ENCODE data around the gene ESD.
"Not testable (repeated sequence)": the region's sequence is repeated elsewhere in the genome, so short reads cannot be mapped to it uniquely, and the experiment has no call there.

The ESD gene, protein sequence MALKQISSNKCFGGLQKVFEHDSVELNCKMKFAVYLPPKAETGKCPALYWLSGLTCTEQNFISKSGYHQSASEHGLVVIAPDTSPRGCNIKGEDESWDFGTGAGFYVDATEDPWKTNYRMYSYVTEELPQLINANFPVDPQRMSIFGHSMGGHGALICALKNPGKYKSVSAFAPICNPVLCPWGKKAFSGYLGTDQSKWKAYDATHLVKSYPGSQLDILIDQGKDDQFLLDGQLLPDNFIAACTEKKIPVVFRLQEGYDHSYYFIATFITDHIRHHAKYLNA

DNA sequence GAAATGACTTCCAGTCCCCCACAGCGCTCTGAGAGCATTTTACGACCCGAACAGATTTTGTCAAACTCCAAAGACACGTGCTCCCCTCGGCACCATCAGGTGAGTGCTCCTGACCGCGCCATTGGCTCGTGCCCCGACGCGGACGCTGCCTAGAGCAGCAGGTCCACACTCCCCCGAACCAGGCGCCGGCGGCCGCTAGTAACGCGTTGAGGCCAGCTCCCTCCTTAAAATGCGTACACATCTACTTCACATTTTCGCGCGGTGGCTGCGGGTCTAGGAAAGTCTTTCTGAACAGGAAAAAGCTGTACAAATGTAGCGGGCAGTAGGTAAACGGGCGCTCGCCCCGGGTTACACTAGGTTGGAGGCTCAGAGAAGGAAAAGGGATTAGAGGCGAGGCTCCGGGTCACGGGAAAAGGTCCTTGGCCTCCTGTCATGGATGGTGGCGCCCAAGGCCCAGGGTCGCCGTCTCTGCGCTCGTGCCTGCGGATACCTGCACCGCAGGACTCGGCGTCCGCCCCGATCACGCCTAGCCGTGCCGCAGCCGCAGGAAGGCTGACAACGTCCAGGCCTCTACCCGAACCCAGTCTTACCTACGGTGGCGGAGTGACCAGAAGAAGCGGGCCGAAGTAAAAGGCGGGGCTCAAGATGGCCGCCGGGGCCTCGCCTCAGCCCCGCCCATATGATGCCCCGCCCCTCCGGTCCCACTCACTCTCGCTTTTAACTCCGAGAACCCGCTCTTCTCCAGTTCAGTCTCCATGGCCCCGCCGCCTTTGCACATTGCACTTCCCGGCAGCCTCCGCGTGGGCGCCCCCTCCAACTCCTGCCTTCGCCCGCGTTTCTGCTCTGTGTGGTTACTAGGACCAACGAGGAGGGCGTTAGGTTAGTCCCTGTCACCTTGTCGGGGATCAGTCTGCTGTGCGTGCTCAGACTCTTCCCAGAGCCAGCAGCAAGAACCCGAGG is at the start of gene ESD:
ESD (minus strand) TSS at position 647 of the 960 bp plus-strand sequence. CDS start 5,748 bp downstream, outside the sequence.
- peak; percentile 96 for DNase-seq

GRCh38 chr13:46846726-46847125 is 49.8 kb upstream of the ESD start:
- no peak for DNase-seq

- no peak for DNase-seq
These were observed 48.2 kb upstream of the ESD start for GRCh38 chr13:46845146-46845545.

GRCh38 chr13:46844431-46844830 is 47.5 kb upstream of the ESD start:
- DNase-seq, result no peak

DNA sequence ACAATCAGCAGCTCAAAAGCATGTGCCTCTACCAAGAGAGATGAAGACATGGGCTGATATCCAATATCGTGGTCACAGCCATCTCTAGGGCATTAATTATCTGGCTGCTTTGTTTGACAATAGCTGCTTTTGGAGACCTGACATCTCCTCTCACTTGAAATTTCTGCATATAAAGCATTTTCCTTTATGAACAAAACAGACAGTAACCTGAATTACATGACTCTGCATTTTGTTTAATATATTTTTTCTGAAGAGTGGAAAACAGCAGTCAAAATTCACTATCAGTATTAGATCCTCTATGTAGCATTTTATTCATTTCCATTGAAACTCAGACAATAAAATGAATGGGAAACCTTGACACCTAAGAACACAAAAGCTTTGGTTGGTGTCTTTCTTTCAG is 42.4 kb upstream of the ESD start:
- DNase-seq, result no peak

- DNase-seq, result no peak
These were observed 37.7 kb upstream of the ESD start for GRCh38 chr13:46834657-46835056.

GRCh38 chr13:46831588-46832194 is 34.7 kb upstream of the ESD start:
- peak; percentile 28 to 33 for DNase-seq

GRCh38 chr13:46830405-46831005 is 33.5 kb upstream of the ESD start:
- no peak for DNase-seq

- no peak for DNase-seq
These were observed 25.6 kb upstream of the ESD start for GRCh38 chr13:46822551-46822950.

DNA sequence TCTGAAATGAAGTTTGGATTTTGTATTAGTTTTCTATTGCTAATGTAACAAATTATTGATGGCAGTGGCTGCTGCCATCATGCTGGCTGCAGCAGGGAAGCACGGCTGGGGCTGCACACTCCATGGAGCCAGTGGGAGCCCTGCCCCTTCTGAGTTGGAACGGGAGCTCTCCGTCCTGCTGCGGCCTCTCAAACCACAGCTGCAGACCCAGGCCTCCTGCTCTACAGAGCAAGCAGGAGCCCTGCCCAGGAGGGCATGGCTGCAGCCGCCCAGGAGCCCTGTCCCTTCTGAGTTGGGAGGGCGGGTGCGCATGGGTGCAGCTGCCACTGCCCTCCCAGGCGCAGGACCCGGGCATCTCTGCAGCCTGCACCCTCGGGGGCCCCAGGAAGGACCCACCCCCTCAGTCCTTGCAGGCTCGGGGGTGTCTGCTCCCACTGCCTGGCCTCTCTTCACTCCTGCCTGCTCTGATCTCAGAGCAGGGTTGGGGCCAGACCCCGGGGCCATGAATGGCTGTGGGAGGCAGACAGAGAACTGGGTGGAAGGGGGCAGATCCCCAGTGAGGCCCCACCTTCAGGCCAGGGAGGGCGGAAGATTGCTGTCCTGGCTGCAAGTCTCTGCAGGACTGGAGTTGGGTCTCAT is 21.0 kb upstream of the ESD start:
- no peak for DNase-seq

DNA sequence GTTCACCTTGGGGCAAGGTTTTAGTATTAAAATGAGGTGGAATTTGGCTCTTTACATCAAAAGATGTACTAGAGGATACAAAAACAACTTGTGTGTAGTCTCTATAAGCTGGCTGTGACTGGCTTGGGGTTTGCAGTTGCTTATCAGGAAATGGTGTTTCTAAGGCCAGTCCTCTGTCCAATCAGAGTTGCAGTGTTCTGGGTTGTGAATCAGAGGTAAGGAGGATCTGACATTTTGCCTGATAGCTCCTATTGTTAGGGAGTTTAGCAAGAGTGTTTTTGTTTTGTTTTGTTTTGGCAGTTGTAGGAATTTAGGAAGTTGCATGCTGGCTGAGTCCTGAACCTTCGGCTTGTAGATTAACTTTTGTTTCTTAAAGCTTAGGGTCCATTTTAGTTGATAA is 20.1 kb upstream of the ESD start:
- DNase-seq, result no peak

GRCh38 chr13:46816371-46816770 is 19.4 kb upstream of the ESD start:
- DNase-seq, result no peak

GRCh38 chr13:46812301-46812797 is 15.4 kb upstream of the ESD start:
- DNase-seq, result no peak

- no peak for DNase-seq
These were observed 13.5 kb upstream of the ESD start for GRCh38 chr13:46810440-46810839.

DNA sequence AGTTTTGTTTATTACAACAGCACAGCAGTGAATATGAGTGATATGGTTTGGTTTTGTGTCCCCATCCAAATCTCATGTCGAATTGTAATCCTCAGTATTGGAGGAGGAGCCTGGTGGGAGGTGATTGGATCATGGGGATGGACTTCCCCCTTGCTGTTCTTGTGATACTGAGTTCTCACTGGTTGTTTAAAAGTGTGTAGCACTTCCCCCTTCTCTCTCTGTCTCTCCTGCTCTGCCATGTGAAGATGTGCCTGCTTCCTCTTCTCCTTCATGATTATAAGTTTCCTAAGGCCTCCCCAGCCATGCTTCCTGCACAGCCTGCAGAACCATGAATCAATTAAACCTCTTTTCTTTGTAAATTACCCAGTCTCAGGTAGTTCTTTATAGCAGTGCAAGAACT is 8.0 kb upstream of the ESD start:
- DNase-seq, result not testable (repeated sequence)

DNA sequence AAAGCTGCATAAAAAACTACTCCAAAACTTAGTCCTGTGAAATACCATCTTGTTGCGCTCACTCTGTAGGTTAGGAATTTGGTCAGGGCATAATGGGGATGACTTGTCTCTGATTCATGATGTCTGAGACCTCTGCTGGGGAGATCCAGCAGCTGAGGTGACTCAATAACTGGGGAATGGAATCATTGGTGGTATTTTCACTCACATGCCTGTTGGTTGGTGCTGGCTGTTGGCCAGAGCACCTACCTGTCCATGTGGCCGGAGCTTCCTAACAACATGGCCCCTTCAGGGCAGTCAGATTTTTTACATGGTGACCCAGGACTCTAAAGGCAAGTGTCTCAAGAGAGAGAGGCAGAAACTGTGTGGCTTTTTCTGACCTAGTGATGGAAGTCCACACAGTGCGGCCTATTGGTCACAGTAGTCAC is 7.4 kb upstream of the ESD start:
- DNase-seq, result no peak

- DNase-seq, result no peak
These were observed 6.6 kb upstream of the ESD start for GRCh38 chr13:46803586-46803985.

DNA sequence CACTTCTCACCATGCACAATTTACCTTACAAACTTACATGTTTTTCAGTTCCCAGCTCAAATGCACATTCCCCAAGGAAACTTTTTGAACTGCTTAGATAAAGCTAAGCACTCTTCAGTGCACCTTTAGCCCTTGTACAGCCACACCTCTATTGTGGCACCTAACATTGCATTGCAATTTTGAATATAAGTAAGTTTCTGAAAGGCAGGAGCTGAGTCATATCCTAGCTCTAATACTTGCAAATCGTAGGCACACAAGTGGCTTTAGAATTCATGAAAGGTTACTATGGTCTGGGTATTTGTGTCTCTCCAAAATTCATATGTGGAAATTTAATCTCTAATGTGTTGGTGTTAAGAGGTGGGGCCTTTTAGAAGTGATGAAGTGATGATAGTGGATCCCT is 4.9 kb upstream of the ESD start:
- no peak for DNase-seq

GRCh38 chr13:46799139-46799538 is 2.2 kb upstream of the ESD start:
- DNase-seq, result no peak

GRCh38 chr13:46797501-46798237 is 708 bp upstream of the ESD start:
- DNase-seq, result peak in 1 of 2 experiments; percentile 24

GRCh38 chr13:46796129-46796514 is 839 bp downstream of the ESD start:
- DNase-seq, result no peak

DNA sequence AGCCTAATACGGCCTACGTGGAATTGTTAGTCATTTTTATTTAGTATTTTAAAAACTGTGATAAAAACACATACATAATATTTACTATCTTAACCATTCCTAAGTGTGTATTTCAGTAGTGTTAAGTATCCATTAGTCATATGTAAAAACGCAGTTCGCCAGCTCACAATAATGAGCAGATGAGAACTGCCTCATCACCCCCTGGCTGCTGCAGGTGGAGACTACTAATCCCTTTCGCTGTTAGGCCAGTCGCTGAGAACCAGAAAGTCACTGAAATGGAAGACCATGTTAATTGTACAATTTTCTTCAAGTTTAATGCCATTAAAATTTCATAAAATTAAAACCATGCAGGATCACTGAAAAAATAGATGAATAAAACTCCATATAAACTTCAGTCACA is 1.6 kb downstream of the ESD start:
- no peak for DNase-seq
